Measurements from ENCODE around the gene SLC2A11.
"Not testable (repeated sequence)": the region's sequence is repeated elsewhere in the genome, so short reads cannot be mapped to it uniquely, and the experiment has no call there.

The SLC2A11 gene

DNA sequence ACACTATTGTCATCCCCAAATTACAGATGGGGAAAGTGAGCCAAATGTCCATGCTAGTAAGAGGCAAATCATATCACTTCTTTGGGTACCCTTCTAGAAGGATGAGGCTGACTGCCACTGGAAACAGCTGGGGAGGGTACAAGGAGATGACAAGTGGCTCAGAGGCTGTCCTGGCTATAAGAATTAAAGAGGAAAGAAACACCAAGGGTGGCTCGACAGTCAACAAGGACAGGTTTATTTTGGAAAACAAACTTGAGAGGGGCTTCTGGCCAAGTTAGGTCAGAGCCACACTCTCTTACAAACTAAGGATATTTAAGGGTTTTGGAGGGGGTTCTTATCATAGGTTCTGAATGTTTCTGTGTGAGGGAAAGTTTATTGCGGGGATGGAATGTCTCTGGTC lies 34.5 kb downstream of the SLC2A11 start:
- no peak for DNase-seq

DNA sequence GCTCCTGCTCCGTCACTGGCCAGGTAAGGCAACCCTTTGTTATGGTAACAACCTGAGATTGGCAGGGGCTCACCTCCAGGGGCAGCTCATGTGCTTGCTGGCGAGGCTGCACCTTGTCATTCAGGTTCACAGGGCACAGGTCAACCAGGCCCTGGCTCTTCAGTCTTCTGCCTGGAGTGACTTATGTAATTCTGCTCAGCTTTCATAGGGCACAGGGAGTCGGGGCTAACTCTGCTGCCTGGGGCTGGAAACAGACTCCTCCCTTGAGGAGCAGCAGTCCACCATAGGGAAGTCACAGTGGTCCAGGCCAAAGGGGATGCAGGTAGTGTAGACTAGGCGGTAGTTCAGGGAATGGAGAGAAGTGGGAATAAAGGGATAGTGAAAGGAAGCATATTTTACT lies 35.0 kb downstream of the SLC2A11 start:
- no peak for DNase-seq

DNA sequence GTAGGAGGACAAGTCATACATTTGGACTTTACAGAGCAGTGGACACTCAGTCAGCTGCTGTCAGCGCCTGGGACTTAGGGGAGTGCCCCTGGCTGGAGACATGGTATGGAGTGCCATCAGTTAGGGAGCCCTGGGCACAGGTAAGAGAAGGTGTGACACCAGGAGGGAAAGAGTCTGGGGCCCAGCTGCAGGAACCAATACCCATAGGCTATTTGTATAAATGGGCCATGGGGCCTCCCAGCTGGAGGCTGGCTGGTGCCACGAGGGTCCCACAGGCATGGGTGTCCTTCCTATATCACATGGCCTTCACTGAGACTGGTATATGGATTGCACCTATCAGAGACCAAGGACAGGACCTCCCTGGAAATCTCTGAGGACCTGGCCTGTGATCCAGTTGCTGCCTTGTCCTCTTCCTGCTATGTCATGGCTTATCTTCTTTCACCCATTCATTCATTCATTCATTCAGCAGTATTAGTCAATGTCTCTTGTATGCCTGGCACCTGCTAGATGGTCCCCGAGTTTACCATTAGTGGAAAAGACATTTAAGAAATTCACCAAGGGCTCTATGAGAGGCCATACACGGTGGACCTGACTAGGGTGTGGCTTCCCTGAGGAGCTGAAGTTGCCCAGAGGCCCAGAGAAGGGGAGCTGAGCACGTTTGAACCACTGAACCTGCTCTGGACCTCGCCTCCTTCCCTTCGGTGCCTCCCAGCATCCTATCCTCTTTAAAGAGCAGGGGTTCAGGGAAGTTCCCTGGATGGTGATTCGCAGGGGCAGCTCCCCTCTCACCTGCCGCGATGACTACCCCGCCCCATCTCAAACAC lies 35.7 kb downstream of the SLC2A11 start:
- no peak for DNase-seq

- peak; percentile 98 for DNase-seq
Measured at GRCh38 chr22:23893945-23894709, 36.5 kb downstream of the SLC2A11 start, which contains the start of gene MIF. Gene MIF, plus strand, starts transcription at chr22:23894383. Its CDS starts 92 bp downstream, at chr22:23894475.

DNA sequence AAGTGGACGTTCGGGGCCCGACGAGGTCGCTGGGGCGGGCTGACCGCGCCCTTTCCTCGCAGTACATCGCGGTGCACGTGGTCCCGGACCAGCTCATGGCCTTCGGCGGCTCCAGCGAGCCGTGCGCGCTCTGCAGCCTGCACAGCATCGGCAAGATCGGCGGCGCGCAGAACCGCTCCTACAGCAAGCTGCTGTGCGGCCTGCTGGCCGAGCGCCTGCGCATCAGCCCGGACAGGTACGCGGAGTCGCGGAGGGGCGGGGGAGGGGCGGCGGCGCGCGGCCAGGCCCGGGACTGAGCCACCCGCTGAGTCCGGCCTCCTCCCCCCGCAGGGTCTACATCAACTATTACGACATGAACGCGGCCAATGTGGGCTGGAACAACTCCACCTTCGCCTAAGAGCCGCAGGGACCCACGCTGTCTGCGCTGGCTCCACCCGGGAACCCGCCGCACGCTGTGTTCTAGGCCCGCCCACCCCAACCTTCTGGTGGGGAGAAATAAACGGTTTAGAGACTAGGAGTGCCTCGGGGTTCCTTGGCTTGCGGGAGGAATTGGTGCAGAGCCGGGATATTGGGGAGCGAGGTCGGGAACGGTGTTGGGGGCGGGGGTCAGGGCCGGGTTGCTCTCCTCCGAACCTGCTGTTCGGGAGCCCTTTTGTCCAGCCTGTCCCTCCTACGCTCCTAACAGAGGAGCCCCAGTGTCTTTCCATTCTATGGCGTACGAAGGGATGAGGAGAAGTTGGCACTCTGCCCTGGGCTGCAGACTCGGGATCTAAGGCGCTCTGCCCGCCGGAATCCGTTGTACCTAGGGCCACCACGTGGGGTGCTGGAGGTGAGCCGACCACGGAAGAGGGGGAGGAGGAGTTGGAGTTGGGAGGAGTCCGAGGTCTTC lies 37.3 kb downstream of the SLC2A11 start:
- DNase-seq: peak; percentile 80

GRCh38 chr22:23895599-23896144 lies 38.0 kb downstream of the SLC2A11 start:
- DNase-seq: no peak

GRCh38 chr22:23896166-23896522 lies 38.5 kb downstream of the SLC2A11 start:
- DNase-seq: no peak

- DNase-seq: no peak
Measured at GRCh38 chr22:23896523-23897186, 39.0 kb downstream of the SLC2A11 start.

DNA sequence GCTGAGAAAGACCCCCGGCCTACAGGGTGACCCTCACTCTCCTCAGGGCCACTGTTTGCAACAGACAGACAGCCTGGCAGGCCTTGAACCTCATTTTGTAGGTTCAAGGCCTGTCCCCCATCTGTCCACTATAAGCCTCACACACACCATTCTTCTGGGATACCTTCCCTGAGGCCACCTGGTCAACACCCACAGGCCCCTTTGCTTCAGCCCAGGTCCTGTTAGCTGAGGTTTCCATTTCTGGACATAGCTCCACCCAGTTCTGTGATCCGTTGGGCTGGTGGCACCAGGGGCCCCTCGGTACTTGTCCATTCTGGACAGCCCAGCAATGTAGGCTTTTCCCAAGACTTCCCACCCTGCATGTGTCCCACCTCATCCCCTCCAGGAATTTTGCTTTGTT lies 39.6 kb downstream of the SLC2A11 start:
- no peak for DNase-seq

DNA sequence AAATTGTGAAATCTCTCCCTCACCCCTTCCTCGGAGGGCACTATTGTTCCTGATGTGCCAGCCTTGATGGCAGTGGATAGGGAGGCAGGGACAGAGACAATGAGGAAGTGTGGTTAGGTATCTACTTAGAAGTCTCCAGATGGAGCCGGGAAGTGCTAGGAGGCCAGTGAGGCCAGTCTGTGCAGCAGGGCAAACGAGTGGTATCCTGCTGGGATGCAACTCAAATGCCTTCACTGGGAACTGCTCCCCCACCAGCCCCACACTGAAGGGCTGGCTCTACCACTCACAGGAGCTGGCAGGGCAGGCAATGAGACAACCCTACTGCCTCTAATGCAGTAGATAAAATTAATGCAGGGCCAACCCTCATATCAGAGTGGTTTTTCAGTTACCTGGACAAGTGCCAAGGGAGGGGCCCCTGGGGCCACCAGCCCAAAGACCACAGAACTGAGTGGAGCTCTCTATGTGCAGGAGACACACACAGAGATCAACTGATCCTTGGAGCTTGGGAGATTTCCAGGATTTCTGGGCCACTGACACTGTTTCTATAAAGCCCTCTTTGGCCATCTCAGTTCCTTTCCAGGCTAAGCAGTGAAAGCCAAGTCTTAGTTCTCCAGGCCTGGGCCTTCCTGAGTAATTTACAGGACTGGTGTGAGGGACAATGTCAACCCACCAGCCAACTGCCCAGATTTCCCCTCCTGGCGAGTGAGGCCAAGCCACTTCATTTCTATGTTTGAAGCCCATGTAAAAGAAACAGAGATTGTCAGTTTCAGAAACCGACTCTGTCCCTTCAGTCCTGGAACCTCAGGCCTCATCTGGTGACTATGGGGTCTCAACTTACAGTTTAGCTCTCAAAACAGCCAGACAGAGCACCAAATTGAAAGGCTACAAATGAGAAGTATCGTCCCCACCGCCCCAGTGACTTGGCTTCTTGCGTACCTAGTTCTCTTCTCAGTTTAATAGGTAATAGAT lies 40.6 kb downstream of the SLC2A11 start:
- no peak for DNase-seq

- DNase-seq: no peak
Measured at GRCh38 chr22:23899042-23899745, 41.5 kb downstream of the SLC2A11 start.

DNA sequence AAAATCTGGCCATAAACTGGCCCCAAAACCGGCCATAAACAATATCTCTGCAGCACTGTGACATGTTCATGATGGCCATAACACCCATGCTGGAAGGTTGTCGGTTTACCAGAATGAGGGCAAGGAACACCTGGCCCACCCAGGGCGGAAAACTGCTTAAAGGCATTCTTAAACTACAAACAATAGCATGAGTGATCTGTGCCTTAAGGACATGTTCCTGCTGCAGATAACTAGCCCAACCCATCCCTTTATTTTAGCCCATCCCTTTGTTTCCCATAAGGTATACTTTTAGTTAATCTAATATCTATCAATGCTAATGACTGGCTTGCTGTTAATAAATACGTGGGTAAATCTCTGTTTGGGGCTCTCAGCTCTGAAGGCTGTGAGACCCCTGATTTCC lies 42.6 kb downstream of the SLC2A11 start:
- not testable (repeated sequence) for DNase-seq

DNA sequence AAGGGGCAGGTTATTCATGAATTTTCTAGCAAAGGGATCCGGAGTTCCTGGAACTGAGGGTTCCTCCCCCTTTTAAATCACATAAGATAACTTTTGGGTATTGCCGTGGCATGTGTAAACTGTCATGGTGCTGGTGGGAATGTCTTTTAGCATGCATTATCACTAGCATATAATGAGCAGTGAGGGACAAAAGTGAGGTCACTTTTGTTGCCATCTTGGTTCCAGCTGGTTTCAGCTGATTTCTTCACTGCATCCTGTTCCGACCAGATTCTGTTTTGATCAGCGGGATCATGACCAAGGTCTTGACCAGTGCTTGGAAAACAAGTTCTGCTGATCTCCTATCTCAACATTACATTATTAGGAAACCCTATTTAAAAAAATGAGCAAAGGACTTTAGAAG lies 43.9 kb downstream of the SLC2A11 start:
- no peak for DNase-seq

- no peak for DNase-seq
Measured at GRCh38 chr22:23903328-23903971, 45.8 kb downstream of the SLC2A11 start.

- no peak for DNase-seq
Measured at GRCh38 chr22:23904573-23905254, 47.0 kb downstream of the SLC2A11 start.

- DNase-seq: no peak
Measured at GRCh38 chr22:23906641-23907040, 49.0 kb downstream of the SLC2A11 start.

GRCh38 chr22:23907423-23907822 lies 49.7 kb downstream of the SLC2A11 start:
- DNase-seq: not testable (repeated sequence)

DNA sequence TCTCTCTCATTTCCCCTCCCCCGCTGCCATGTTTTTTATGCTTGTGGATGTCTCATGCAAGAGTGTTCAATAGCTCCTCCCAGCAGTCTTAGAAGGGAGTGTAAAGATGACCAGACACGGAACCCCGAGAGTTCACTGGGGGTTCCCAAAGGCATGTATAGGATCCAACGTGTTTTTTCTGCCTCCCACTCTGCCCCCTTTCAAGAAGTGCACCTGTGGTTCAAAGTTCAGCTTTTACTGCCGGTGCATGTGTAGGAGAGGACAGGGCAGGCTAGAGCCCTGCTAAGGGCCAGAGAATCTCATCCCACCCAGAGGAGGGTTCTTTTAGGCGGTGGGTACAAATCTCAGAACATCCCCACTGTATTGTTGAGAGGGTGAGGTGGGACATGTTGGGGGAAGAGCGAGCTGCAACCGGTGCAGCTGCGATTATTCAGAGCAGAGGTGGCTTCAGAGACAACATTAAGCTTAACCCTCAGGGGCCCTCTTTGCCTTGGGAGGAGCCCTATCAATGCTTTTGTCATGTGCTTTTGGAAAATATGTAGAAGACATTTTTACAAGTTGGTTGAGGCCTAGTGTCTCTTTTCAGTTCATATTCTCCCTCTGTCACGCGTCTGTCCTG lies 51.0 kb downstream of the SLC2A11 start:
- no peak for DNase-seq

Measured in stimulated activated CD4-positive, alpha-beta T cell treated with anti-CD3 and anti-CD28 coated beads, Interleukin-1b, Interleukin-23, amount 100 ng/mL, for 48 hours (primary cell).